Neural cell (in vitro differentiated cells): ENCODE data around the gene SLC25A39. TPM values are rescaled to one million over a fixed set of nuclear protein-coding genes. Genes with fewer than 3 reads are reported as not detected.

Source experiments
- H2AFZ ChIP-seq: fragments of 200-600, 300-800 bp; sonication (generic), shearing (Covaris generic); 2 replicates; pipeline ENCODE4 v1.6.0; 2014; ENCODE audit warnings: low read depth, mild to moderate bottlenecking, antibody characterized with exemption, low read length, moderate library complexity
- H3F3A ChIP-seq: fragments of 200-600 bp; shearing (Covaris generic); 2 replicates; pipeline ENCODE4 v1.6.1; 2016; ENCODE audit warnings: mild to moderate bottlenecking, moderate library complexity, mixed read lengths, antibody characterized with exemption, low read length; ENCODE audit not compliant: insufficient read depth, poor library complexity, severe bottlenecking
- H3K27ac ChIP-seq: fragments of 200-600, 300-800 bp; sonication (generic), shearing (Covaris generic); 2 replicates; pipeline ENCODE4 v1.5.1; 2014; ENCODE audit warnings: mild to moderate bottlenecking, low read length, moderate library complexity
- H3K27me3 ChIP-seq: fragments of 300-800, 200-600 bp; sonication (generic), shearing (Covaris generic); 2 replicates; pipeline ENCODE4 v1.6.0; 2014; ENCODE audit warnings: mild to moderate bottlenecking, low read depth, low read length, moderate library complexity; ENCODE audit not compliant: insufficient read depth
- H3K36me3 ChIP-seq: fragments of 300-800, 200-600 bp; sonication (generic), shearing (Covaris generic); 2 replicates; pipeline ENCODE4 v1.5.1; 2014; ENCODE audit warnings: mild to moderate bottlenecking, antibody characterized with exemption, low read length, moderate library complexity; ENCODE audit not compliant: insufficient read depth
- H3K4me2 ChIP-seq: fragments of 300-800, 200-600 bp; sonication (generic), shearing (Covaris generic); 2 replicates; pipeline ENCODE4 v1.6.0; 2014; ENCODE audit warnings: mild to moderate bottlenecking, low read length
- H3K4me3 ChIP-seq: fragments of 300-800, 200-600 bp; sonication (generic), shearing (Covaris generic); 2 replicates; pipeline ENCODE4 v1.5.1; 2014; ENCODE audit warnings: mild to moderate bottlenecking, low read length, moderate library complexity
- H3K79me2 ChIP-seq: fragments of 200-600 bp; shearing (Covaris generic); replicated peaks from 2 replicates; pipeline ENCODE4 v1.6.0; 2014; ENCODE audit warnings: mild to moderate bottlenecking, low read length, moderate library complexity; ENCODE audit not compliant: insufficient read depth
- H3K9ac ChIP-seq: fragments of 300-800, 200-600 bp; sonication (generic), shearing (Covaris generic); 2 replicates; pipeline ENCODE4 v1.6.1; 2016; ENCODE audit warnings: mild to moderate bottlenecking, low read length, mixed read lengths
- H3K9me2 ChIP-seq: fragments of 200-600 bp; shearing (Covaris generic); 2 replicates; pipeline ENCODE4 v1.6.1; 2016; ENCODE audit warnings: mild to moderate bottlenecking, low read length, mixed read lengths; ENCODE audit not compliant: insufficient read depth
- H3K9me3 ChIP-seq: fragments of 200-600, 300-800 bp; sonication (generic), shearing (Covaris generic); 2 replicates; pipeline ENCODE4 v1.6.1; 2016; ENCODE audit warnings: mild to moderate bottlenecking, mixed run types, low read length, moderate library complexity, mixed read lengths
- H4K20me1 ChIP-seq: fragments of 200-600 bp; shearing (Covaris generic); 2 replicates; pipeline ENCODE4 v1.6.1; 2016; ENCODE audit warnings: mild to moderate bottlenecking, mixed run types; ENCODE audit not compliant: insufficient read depth
- CTCF ChIP-seq: fragments of 450-650 bp; IDR thresholded peaks from 2 replicates; pipeline ENCODE4 v1.5.1; 2014; ENCODE audit warnings: antibody characterized with exemption, mild to moderate bottlenecking, moderate library complexity; ENCODE audit not compliant: poor library complexity, severe bottlenecking
- EP300 ChIP-seq: fragments of 450-650 bp; conservative IDR thresholded peaks from 2 replicates; pipeline ENCODE4 v1.6.1; 2014; ENCODE audit warnings: antibody characterized with exemption, mild to moderate bottlenecking, moderate library complexity; ENCODE audit not compliant: poor library complexity, severe bottlenecking
- EZH2 ChIP-seq: fragments of 200-600, 300-800 bp; shearing (Covaris generic), sonication (generic); IDR thresholded peaks from 2 replicates; pipeline ENCODE4 v1.6.1; 2014; ENCODE audit warnings: antibody characterized with exemption, low read length, borderline replicate concordance, mild to moderate bottlenecking; ENCODE audit not compliant: insufficient read depth, poor library complexity, severe bottlenecking
- MXI1 ChIP-seq: fragments of 450-650 bp; conservative IDR thresholded peaks from 2 replicates; pipeline ENCODE4 v1.6.1; 2014; ENCODE audit warnings: antibody characterized with exemption, mild to moderate bottlenecking; ENCODE audit not compliant: poor library complexity, severe bottlenecking
- POLR2AphosphoS5 ChIP-seq: IDR thresholded peaks from 2 replicates; pipeline ENCODE4 v1.6.1; 2012
- RAD21 ChIP-seq: fragments of 450-650 bp; conservative IDR thresholded peaks from 2 replicates; pipeline ENCODE4 v1.6.1; 2014; ENCODE audit warnings: antibody characterized with exemption, mild to moderate bottlenecking, moderate library complexity
- REST ChIP-seq: IDR thresholded peaks from 2 replicates; pipeline ENCODE4 v1.6.1; 2012; ENCODE audit warnings: borderline replicate concordance
- SMC3 ChIP-seq: fragments of 450-650 bp; conservative IDR thresholded peaks from 2 replicates; pipeline ENCODE4 v1.6.1; 2014; ENCODE audit warnings: antibody characterized with exemption, mild to moderate bottlenecking, moderate library complexity; ENCODE audit not compliant: poor library complexity
- TAF1 ChIP-seq: IDR thresholded peaks from 2 replicates; pipeline ENCODE4 v1.6.1; 2012; ENCODE audit warnings: low read depth
- polyA plus RNA-seq: library from polyadenylated mRNA; depleted of rRNA; stranded (reverse); fragments of >200 nt; gene quantifications from 2 replicates; pipeline ENCODE4 v1.2.3, GENCODE V29; 2014

SLC25A39 gene
- polyA plus RNA-seq, 1 donor from 2014 or later, result 73.4 TPM

GRCh38 chr17:44283344-44284023 is 41.1 kb downstream of the SLC25A39 start:
- H3K79me2 ChIP-seq, result no peaks in the 10 kb centered on the region
- H3K4me3 ChIP-seq, result no peak overlapping the region

GRCh38 chr17:44282264-44282663 is 42.4 kb downstream of the SLC25A39 start:
- Histone ChIP-seq H3K27me3 (no peaks in the 10 kb centered on the region), H3K9me2 (no peaks in the 10 kb centered on the region), H3F3A (no peaks in the 10 kb centered on the region), H3K4me2 (no peak overlapping the region), H4K20me1 (no peaks in the 10 kb centered on the region), H3K9ac (no peak overlapping the region), H3K27ac (no peak overlapping the region), H3K4me3 (no peak overlapping the region), H2AFZ (no peak overlapping the region), H3K79me2 (no peaks in the 10 kb centered on the region), H3K36me3 (no peaks in the 10 kb centered on the region), H3K9me3 (no peaks in the 10 kb centered on the region)
- no peak for TF ChIP-seq MXI1
- no peak for TF ChIP-seq RAD21
- no peak for TF ChIP-seq CTCF
- TF ChIP-seq EP300, result no peak
- TF ChIP-seq POLR2AphosphoS5, result no peak
- no peak for TF ChIP-seq EZH2
- no peak for TF ChIP-seq SMC3

More at GRCh38 chr17:44283344-44284023, 41.1 kb downstream of the SLC25A39 start:
- Histone ChIP-seq H3F3A (no peaks in the 10 kb centered on the region), H3K36me3 (no peaks in the 10 kb centered on the region), H3K9ac (no peak overlapping the region), H2AFZ (no peak overlapping the region), H3K9me3 (no peaks in the 10 kb centered on the region), H3K27ac (no peak overlapping the region), H3K9me2 (no peaks in the 10 kb centered on the region), H4K20me1 (no peaks in the 10 kb centered on the region), H3K27me3 (no peaks in the 10 kb centered on the region), H3K4me2 (no peak overlapping the region)
- no peak for TF ChIP-seq POLR2AphosphoS5
- TF ChIP-seq EP300, result no peak
- no peak for TF ChIP-seq EZH2
- no peak for TF ChIP-seq CTCF
- TF ChIP-seq MXI1, result no peak
- TF ChIP-seq SMC3, result no peak
- TF ChIP-seq RAD21, result no peak
- no peak for TF ChIP-seq TAF1
- no peak for TF ChIP-seq REST
